Testis (tissue), 3 donors: ENCODE results near the gene ATG2A. TPM values are rescaled to one million over a fixed set of nuclear protein-coding genes. Genes with fewer than 3 reads are reported as not detected.

ENCODE experiments used
- DNase-seq: peaks from one replicate; pipeline ENCODE4 v3.0.0-alpha.2; 2019
- H3K27ac ChIP-seq, 2 donors: fragments of 200-600 bp; sonication (generic); one replicate each; pipeline ENCODE4 v1.5.1; 2019
- H3K27me3 ChIP-seq: fragments of 200-600 bp; sonication (generic); one replicate; pipeline ENCODE4 v1.5.1; 2019
- H3K36me3 ChIP-seq: fragments of 200-600 bp; sonication (generic); one replicate; pipeline ENCODE4 v1.5.1; 2017; ENCODE audit warnings: low read depth; ENCODE audit errors: missing control alignments
- H3K4me1 ChIP-seq: fragments of 200-600 bp; sonication (generic); one replicate; pipeline ENCODE4 v1.5.1; 2019
- H3K4me3 ChIP-seq, 2 donors: fragments of 200-600 bp; sonication (generic); one replicate each; pipeline ENCODE4 v1.5.1; 2017 to 2019
- H3K9me3 ChIP-seq: fragments of 200-600 bp; sonication (generic); one replicate; pipeline ENCODE4 v1.5.1; 2017
- POLR2A ChIP-seq: fragments of 450-650 bp; IDR thresholded peaks from one replicate; pipeline ENCODE4 v1.6.1; 2017; ENCODE audit warnings: antibody characterized with exemption, mild to moderate bottlenecking, moderate library complexity
- WGBS, 2 donors: methylation state at CpG; one replicate each; pipeline ENCODE4 v1.1.5; 2018; 5-methylcytosine and 5-hydroxymethylcytosine counted together
- intact Hi-C: fragments of 100-400 bp; cut with DNase I; formaldehyde crosslinking; loops from one replicate; pipeline ENCODE4 v1.15.1; 2023; ENCODE audit warnings: low total_unique reads
- polyA plus RNA-seq: library from polyadenylated mRNA; stranded (reverse); fragments of 350-450 nt; fragmentation: Illumina TruSeq; extraction: RNeasy Lipid Tissue Mini Kit (QIAGEN cat#74804); gene quantifications from one replicate; pipeline ENCODE4 v1.2.3, GENCODE V29; 2014; ENCODE audit warnings: low read depth, low replicate concordance; ENCODE audit not compliant: insufficient read depth
- total RNA-seq, 2 donors: library from RNA; depleted of rRNA; stranded (reverse); fragments of >200 nt; gene quantifications; one replicate each; pipeline ENCODE4 v1.2.3, GENCODE V29; 2016
- TF ChIP-seq, protein P1 (sequence below), 3 experiments: fragments of 450-650 bp in 2 of 3; fragments of 200-600 bp in 1 of 3; sonication (generic) in 1 of 3; IDR thresholded peaks; one replicate each; pipeline ENCODE4 v1.5.1; 2016 to 2019; ENCODE audit warnings: antibody characterized with exemption in 3 of 3, mild to moderate bottlenecking in 2 of 3, moderate library complexity in 1 of 3

ATG2A gene
- total and polyA plus RNA-seq, 3 donors from 2014 or later: 22.2 to 56.1 (median 51.1) TPM

DNA sequence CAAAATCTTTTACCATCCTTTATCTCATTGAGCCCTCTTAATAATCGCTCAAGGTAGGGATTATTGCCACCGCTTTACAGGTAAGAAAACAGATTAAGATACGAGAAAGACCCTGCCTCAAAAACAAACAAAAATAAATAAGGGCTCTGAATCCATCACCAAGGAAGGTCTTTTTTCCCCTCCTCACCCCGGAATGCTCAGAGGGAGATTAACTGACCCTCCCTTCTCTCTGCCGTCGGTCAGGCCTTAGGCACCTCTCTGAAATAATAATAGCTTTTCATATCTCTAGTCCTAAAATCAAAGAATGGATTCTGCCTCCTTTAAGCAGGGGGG is 620 bp upstream of the ATG2A start:
- Histone ChIP-seq H3K36me3 (no peaks in the 10 kb centered on the region), H3K9me3 (no peaks in the 10 kb centered on the region), H3K27ac (peak overlapping the region; percentile 28 to 88), H3K4me1 (peaks cover 19% of the 10 kb centered on the region), H3K4me3 (peak overlapping the region; percentile 44 to 89), H3K27me3 (no peaks in the 10 kb centered on the region)
- DNase-seq: no peak
- 2 to 6% methylated on average over 6 of the region's 6 CpGs for WGBS, 2 donors
- no peak for TF ChIP-seq POLR2A
- TF ChIP-seq, protein P1, sequence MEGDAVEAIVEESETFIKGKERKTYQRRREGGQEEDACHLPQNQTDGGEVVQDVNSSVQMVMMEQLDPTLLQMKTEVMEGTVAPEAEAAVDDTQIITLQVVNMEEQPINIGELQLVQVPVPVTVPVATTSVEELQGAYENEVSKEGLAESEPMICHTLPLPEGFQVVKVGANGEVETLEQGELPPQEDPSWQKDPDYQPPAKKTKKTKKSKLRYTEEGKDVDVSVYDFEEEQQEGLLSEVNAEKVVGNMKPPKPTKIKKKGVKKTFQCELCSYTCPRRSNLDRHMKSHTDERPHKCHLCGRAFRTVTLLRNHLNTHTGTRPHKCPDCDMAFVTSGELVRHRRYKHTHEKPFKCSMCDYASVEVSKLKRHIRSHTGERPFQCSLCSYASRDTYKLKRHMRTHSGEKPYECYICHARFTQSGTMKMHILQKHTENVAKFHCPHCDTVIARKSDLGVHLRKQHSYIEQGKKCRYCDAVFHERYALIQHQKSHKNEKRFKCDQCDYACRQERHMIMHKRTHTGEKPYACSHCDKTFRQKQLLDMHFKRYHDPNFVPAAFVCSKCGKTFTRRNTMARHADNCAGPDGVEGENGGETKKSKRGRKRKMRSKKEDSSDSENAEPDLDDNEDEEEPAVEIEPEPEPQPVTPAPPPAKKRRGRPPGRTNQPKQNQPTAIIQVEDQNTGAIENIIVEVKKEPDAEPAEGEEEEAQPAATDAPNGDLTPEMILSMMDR (IDR thresholded peaks at IDR 0.05): no peak
- intact Hi-C loops: no loop called here

DNA sequence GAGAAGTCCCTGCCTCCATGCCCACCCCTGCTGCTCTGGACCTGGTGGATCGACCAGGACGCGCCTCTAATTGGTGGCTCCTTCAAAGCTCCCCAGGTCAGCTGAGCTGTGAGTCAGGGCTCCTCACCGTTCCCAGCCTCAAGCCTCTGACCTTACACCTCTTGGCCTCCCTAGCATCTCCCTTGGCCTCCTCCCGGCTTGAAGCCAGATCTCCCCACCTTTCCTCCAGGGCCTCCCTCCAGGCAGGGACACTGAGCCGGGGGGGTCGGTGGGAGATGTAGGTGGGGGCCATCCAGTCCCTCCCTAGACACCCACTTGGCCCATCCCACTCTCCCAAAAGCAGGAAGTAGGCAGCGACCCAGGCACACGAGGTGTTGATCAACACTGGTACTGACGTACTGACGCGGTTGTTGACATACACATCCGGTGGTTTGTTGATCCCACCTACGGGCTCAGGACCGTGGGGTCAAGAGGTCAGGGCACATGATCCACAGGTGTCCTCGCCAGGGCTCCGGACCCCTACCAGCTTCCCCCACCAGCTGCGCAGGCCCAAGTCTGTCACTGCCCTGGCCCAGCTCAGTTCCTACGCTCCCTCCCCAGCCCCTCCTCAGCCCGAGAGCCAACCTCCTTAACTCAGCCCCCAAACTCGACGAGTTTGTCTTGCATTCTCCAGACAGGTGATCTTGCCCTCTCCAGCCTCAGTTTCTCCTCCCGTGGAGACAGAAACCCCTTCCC is 802 bp downstream of the ATG2A start:
- Histone ChIP-seq H3K4me3 (peak overlapping the region; percentile 71 to 89), H3K27ac (peak overlapping the region; percentile 58 to 79), H3K9me3 (no peaks in the 10 kb centered on the region), H3K27me3 (no peaks in the 10 kb centered on the region), H3K4me1 (peaks cover 19% of the 10 kb centered on the region), H3K36me3 (no peaks in the 10 kb centered on the region)
- DNase-seq: peak; percentile 54
- TF ChIP-seq, protein P1 (IDR thresholded peaks at IDR 0.05): no peak
- no peak for TF ChIP-seq POLR2A
- 2 to 8% methylated on average over 15 to 23 of the region's 23 CpGs for WGBS, 2 donors
- intact Hi-C loops: no loop called here

DNA sequence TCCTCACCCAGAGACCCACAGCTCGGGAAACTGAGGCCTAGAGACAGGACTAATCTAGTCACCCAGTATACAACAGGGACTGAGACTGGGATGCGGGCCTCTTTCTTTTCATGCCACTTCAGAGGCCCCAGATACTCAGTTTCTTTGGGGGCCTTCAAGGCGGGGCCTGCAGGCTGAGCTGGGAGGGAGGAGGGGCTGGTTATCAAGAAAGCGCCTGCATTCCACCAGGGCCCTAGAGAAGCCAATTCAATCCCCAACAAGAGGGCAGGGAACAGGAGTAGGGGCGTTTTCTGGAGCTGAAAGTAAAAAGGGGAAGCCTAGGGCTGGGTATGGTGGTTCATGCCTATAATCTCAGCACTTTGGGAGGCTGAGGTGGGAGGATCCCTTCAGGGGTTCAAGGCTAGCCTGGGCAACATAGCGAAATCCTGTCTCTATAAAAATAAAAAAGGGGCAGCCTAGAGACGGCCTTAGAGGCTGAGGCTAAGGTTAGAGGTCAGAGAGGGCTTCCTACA is 1.6 kb downstream of the ATG2A start:
- WGBS, 2 donors: 67% methylated on average over 6 to 7 of the region's 7 CpGs
- Histone ChIP-seq H3K4me1 (peaks cover 19% of the 10 kb centered on the region), H3K27ac (peak overlapping the region; percentile 58 to 79), H3K27me3 (no peaks in the 10 kb centered on the region), H3K9me3 (no peaks in the 10 kb centered on the region), H3K36me3 (no peaks in the 10 kb centered on the region), H3K4me3 (no peak overlapping the region)
- intact Hi-C loops: no loop called here
- no peak for TF ChIP-seq POLR2A
- TF ChIP-seq, protein P1 (IDR thresholded peaks at IDR 0.05): no peak
- no peak for DNase-seq

DNA sequence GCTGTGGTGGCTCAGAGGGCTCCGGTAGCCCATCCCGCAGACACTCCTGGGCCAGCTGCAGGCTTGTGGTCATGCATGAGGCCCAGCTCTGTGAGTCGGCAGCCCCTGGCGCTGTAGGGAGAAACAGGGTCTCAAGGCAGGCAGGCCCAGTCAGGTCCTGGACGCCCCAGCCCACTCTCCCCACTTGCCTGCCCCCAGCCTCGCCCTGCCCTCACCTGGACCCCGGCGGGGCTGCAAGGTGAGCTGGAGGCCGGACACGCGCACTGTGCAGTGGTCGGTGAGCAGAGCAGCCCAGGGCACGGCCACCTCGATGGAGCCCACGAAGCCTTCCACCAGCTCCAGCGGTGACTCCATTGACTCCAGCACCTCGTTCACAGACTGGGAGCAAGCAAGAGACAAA is 2.9 kb downstream of the ATG2A start:
- Histone ChIP-seq H3K9me3 (no peaks in the 10 kb centered on the region), H3K27me3 (no peaks in the 10 kb centered on the region), H3K4me1 (peaks cover 19% of the 10 kb centered on the region), H3K4me3 (no peak overlapping the region), H3K27ac (no peak overlapping the region), H3K36me3 (no peaks in the 10 kb centered on the region)
- TF ChIP-seq, protein P1 (IDR thresholded peaks at IDR 0.05): no peak
- 93% methylated on average over 17 of the region's 17 CpGs; no CpG with 5 or more reads in 1 of the 2 donors for WGBS, 2 donors
- intact Hi-C loops: no loop called here
- no peak for DNase-seq
